ENCODE data around the gene GTF2A1.
A peak's percentile ranks its signal among the peaks of the same experiment; 100 is the strongest.
"Not testable (repeated sequence)": the region's sequence is repeated elsewhere in the genome, so short reads cannot be mapped to it uniquely, and the experiment has no call there.

GTF2A1 gene

GRCh38 chr14:81233615-81234014 is 12.9 kb upstream of the GTF2A1 start:
- TF ChIP-seq CTCF (IDR thresholded peaks at IDR 0.05; ENCODE audit: low read length, missing control alignments) = no peak
- no peak for DNase-seq (ENCODE audit: low read depth)
- H3K4me3 ChIP-seq (replicated peaks; ENCODE audit: low read depth, low read length) = no peak overlapping the region

GRCh38 chr14:81231540-81231939 is 10.8 kb upstream of the GTF2A1 start:
- no peak for TF ChIP-seq CTCF (IDR thresholded peaks at IDR 0.05; ENCODE audit: low read length, missing control alignments)
- DNase-seq (ENCODE audit: low read depth) = no peak
- H3K4me3 ChIP-seq (replicated peaks; ENCODE audit: low read depth, low read length) = no peak overlapping the region

GRCh38 chr14:81224222-81224621 is 3.5 kb upstream of the GTF2A1 start:
- no peak for DNase-seq (ENCODE audit: low read depth)
- H3K4me3 ChIP-seq (replicated peaks; ENCODE audit: low read depth, low read length) = no peak overlapping the region
- no peak for TF ChIP-seq CTCF (IDR thresholded peaks at IDR 0.05; ENCODE audit: low read length, missing control alignments)

GRCh38 chr14:81223788-81224187 is 3.0 kb upstream of the GTF2A1 start:
- not testable (repeated sequence) for DNase-seq (ENCODE audit: low read depth); H3K4me3 ChIP-seq (replicated peaks; ENCODE audit: low read depth, low read length)

- DNase-seq (ENCODE audit: low read depth) = no peak
- H3K4me3 ChIP-seq (replicated peaks; ENCODE audit: low read depth, low read length) = no peak overlapping the region
- no peak for TF ChIP-seq CTCF (IDR thresholded peaks at IDR 0.05; ENCODE audit: low read length, missing control alignments)
These were observed 1.9 kb upstream of the GTF2A1 start for GRCh38 chr14:81222691-81223090.

GRCh38 chr14:81222126-81222525 is 1.4 kb upstream of the GTF2A1 start:
- no peak overlapping the region for H3K4me3 ChIP-seq (replicated peaks; ENCODE audit: low read depth, low read length)
- no peak for TF ChIP-seq CTCF (IDR thresholded peaks at IDR 0.05; ENCODE audit: low read length, missing control alignments)
- no peak for DNase-seq (ENCODE audit: low read depth)

GRCh38 chr14:81221579-81222102 is 882 bp upstream of the GTF2A1 start:
- peak overlapping the region; percentile 79 for H3K4me3 ChIP-seq (replicated peaks; ENCODE audit: low read depth, low read length)
- DNase-seq (ENCODE audit: low read depth) = peak; percentile 26
- no peak for TF ChIP-seq CTCF (IDR thresholded peaks at IDR 0.05; ENCODE audit: low read length, missing control alignments)

- TF ChIP-seq CTCF (IDR thresholded peaks at IDR 0.05; ENCODE audit: low read length, missing control alignments) = no peak
- peak overlapping the region; percentile 76 for H3K4me3 ChIP-seq (replicated peaks; ENCODE audit: low read depth, low read length)
- DNase-seq (ENCODE audit: low read depth) = no peak
These were observed 254 bp downstream of the GTF2A1 start for GRCh38 chr14:81220580-81220829.
